Activated naive CD8-positive, alpha-beta T cell (primary cell): Measurements from ENCODE around the gene XPR1.

ENCODE experiments used
- H3K27ac Mint-ChIP-seq: one replicate; pipeline ENCODE4 v1.8.0; 2021; ENCODE audit warnings: mixed read lengths
- H3K27me3 Mint-ChIP-seq: one replicate; pipeline ENCODE4 v1.8.0; 2021; ENCODE audit warnings: mixed read lengths
- H3K36me3 Mint-ChIP-seq: one replicate; pipeline ENCODE4 v1.8.0; 2021; ENCODE audit warnings: mixed read lengths
- H3K4me1 Mint-ChIP-seq: one replicate; pipeline ENCODE4 v1.8.0; 2021; ENCODE audit warnings: low read depth, mixed read lengths
- H3K4me3 Mint-ChIP-seq: one replicate; pipeline ENCODE4 v1.8.0; 2021; ENCODE audit warnings: mild to moderate bottlenecking, mixed read lengths
- H3K9me3 Mint-ChIP-seq: one replicate; pipeline ENCODE4 v1.8.0; 2021; ENCODE audit warnings: low read depth, mixed read lengths

XPR1 gene

DNA sequence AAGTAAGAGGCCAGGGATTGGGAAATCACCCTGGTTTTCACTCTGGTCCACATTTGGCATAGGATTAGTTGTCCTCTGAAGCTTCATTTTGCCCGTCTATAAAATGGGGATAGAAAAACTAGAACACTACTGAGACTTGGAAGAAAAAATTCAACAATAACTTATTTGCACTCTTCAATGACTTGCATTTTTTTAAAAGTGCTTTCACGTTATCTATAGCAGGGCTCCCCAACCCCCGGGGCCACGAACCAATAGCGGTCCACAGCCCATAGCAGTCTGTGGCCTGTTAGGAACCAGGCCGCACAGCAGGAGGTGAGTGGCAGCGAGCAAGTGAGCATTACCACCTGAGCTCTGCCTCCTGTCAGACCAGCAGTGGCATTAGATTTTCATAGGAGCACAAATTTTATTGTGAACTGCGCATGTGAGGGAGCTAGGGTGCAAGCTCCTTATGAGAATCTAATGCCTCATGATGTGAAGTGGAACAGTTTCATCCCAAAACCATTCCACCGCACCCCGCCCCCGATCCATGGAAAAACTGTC is 283.7 kb downstream of the XPR1 start:
- H3K9me3 Mint-ChIP-seq, result no peaks in the 10 kb centered on the region

GRCh38 chr1:180916012-180916770 is 284.4 kb downstream of the XPR1 start:
- Mint-ChIP-seq H3K4me1 (peaks cover 5% of the 10 kb centered on the region), H3K27ac (no peak overlapping the region), H3K36me3 (no peaks in the 10 kb centered on the region), H3K9me3 (no peaks in the 10 kb centered on the region), H3K27me3 (peaks cover 18% of the 10 kb centered on the region), H3K4me3 (no peak overlapping the region)

More for the DNA sequence above, 283.7 kb downstream of the XPR1 start:
- Mint-ChIP-seq H3K27me3 (peaks cover 19% of the 10 kb centered on the region), H3K4me1 (peaks cover 5% of the 10 kb centered on the region), H3K4me3 (no peak overlapping the region), H3K27ac (no peak overlapping the region), H3K36me3 (no peaks in the 10 kb centered on the region)

DNA sequence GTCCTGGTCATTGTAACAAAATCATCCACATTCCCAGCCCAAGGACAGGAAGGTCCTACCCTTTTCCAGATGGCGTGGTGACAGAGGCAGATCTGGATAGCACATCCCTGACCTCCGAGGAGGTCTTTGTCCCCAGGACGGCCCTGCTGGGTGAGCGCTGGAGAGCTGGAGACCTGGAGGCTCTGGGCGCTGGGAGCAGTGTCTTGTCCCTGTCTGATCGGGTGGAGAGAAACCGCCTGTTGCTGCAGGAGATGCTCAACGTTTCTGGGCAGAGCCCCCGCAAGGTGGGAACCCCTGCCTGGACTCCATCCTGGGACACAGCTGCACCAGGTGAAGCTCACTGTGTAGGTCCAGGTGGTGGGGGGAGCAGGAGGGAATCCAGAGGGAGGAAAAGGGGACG is 284.9 kb downstream of the XPR1 start:
- peaks cover 5% of the 10 kb centered on the region for H3K4me1 Mint-ChIP-seq
- no peaks in the 10 kb centered on the region for H3K36me3 Mint-ChIP-seq
- no peaks in the 10 kb centered on the region for H3K9me3 Mint-ChIP-seq
- no peak overlapping the region for H3K4me3 Mint-ChIP-seq
- peaks cover 13% of the 10 kb centered on the region for H3K27me3 Mint-ChIP-seq
- no peak overlapping the region for H3K27ac Mint-ChIP-seq

GRCh38 chr1:180917306-180918065 is 285.7 kb downstream of the XPR1 start:
- no peaks in the 10 kb centered on the region for H3K9me3 Mint-ChIP-seq
- peaks cover 5% of the 10 kb centered on the region for H3K4me1 Mint-ChIP-seq
- H3K27me3 Mint-ChIP-seq, result peaks cover 13% of the 10 kb centered on the region
- H3K4me3 Mint-ChIP-seq, result no peak overlapping the region
- H3K36me3 Mint-ChIP-seq, result no peaks in the 10 kb centered on the region
- H3K27ac Mint-ChIP-seq, result no peak overlapping the region

DNA sequence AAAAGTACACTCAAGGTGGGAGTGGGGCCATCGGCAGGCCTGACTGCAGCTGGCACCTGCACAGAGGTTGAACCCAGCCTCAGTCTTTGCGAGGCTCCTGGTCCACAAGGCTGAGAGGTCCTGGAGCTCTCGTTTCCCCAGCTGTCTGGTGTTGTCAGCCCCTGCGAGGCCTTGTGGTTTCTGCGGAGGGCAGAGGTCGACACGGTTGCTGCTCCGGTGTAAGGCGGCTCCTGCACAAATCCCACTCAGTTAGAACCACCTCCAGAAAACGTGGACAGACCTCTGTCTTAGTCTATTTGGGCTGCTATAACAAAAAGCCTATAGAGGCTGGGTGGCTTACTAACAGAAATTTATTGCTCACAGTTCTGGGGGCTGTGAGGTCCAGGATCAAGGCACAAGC is 286.7 kb downstream of the XPR1 start:
- Mint-ChIP-seq H3K27me3 (peaks cover 11% of the 10 kb centered on the region), H3K27ac (no peak overlapping the region), H3K36me3 (no peaks in the 10 kb centered on the region), H3K4me3 (no peak overlapping the region), H3K4me1 (peaks cover 5% of the 10 kb centered on the region), H3K9me3 (no peaks in the 10 kb centered on the region)

GRCh38 chr1:180919183-180919700 is 287.4 kb downstream of the XPR1 start:
- H3K27ac Mint-ChIP-seq, result no peak overlapping the region
- no peaks in the 10 kb centered on the region for H3K4me1 Mint-ChIP-seq
- no peaks in the 10 kb centered on the region for H3K36me3 Mint-ChIP-seq
- H3K27me3 Mint-ChIP-seq, result peaks cover 5% of the 10 kb centered on the region
- H3K4me3 Mint-ChIP-seq, result no peak overlapping the region
- no peaks in the 10 kb centered on the region for H3K9me3 Mint-ChIP-seq

- Mint-ChIP-seq H3K36me3 (no peaks in the 10 kb centered on the region), H3K4me1 (no peaks in the 10 kb centered on the region), H3K9me3 (no peaks in the 10 kb centered on the region), H3K27ac (no peak overlapping the region), H3K4me3 (no peak overlapping the region), H3K27me3 (peaks cover 3% of the 10 kb centered on the region)
Measured at GRCh38 chr1:180920193-180920592, 288.4 kb downstream of the XPR1 start.

DNA sequence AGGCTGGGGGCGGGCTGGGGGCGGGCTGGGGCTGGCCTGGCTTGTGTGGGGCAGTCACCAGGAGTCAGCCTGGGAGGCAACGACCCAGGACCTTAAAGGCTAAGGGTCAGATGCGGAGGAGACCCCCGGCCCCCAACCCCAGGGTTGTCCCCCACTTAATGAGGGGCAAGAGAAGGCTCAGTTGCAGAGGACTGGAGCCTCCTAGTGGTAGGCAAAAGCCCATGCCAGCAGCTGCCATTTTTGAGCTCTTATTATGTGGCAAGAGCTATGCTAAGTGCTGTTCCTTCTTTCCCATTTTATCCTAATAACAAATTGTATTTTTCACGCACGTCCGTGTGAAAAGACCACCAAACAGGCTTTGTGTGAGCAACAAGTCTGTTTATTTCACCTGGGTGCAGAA is 288.9 kb downstream of the XPR1 start:
- H3K27ac Mint-ChIP-seq, result no peak overlapping the region
- no peaks in the 10 kb centered on the region for H3K4me1 Mint-ChIP-seq
- H3K36me3 Mint-ChIP-seq, result no peaks in the 10 kb centered on the region
- no peaks in the 10 kb centered on the region for H3K27me3 Mint-ChIP-seq
- no peaks in the 10 kb centered on the region for H3K9me3 Mint-ChIP-seq
- no peak overlapping the region for H3K4me3 Mint-ChIP-seq

DNA sequence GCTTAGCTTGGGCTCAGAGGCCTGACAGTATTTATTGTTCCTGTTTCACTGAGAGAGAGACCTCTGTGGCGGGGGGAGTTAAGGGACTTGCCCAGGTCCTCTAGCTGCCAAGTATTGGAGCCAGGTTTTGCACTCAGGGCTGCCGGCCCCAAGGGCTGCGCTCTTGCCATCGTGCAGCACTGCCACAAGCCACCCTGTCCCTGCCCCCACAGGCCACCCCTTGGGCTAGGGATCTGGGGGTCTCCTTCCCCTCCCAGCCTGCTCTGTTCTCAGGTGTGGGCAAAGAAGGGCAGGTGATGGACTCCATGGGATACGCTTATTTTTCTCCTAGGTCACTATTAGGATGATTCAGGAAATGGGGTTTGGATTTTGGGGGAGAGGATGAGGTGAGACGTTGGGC is 289.6 kb downstream of the XPR1 start:
- Mint-ChIP-seq H3K4me1 (peaks cover 2% of the 10 kb centered on the region), H3K27me3 (no peaks in the 10 kb centered on the region)

DNA sequence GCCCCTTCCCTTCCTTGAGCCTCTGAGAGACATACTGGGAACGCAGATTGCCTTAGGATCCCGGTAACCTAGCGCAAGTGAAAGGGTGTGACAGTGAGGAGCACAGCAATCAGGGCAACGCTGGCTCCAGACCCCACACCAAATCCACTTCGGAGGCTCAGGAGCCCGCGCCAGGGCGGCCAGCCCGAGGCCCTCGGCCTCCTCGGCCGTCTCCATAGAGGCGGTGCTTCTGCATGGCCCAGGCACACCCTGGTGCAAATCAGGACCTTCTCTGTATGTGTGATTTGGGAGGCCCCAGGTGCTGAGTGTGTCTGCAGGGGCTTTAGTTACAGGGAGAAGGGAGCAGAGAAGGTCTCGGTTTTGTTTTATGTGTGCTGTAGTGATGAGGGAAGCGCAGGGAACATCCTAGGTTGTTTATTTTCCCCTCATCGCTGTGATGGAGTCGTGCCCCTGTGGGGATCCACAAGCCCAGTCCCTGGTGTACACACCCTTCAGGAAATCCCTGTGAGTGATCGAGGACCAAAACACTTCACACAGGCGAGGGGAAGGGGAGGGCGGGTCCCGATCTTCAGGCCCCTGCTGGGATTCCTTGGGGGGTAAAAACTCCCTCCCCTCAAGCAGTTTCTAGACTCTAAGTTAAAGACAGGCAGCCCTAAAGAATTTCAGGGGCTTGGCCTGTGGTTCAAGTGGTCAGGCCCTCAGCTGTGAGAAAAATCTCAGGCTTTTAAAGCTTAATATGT is 290.2 kb downstream of the XPR1 start:
- Mint-ChIP-seq H3K27ac (no peak overlapping the region), H3K27me3 (no peaks in the 10 kb centered on the region), H3K4me3 (no peak overlapping the region), H3K9me3 (no peaks in the 10 kb centered on the region), H3K36me3 (no peaks in the 10 kb centered on the region), H3K4me1 (peaks cover 5% of the 10 kb centered on the region)

More for the DNA sequence above, 289.6 kb downstream of the XPR1 start:
- H3K9me3 Mint-ChIP-seq, result no peaks in the 10 kb centered on the region
- H3K27ac Mint-ChIP-seq, result no peak overlapping the region
- no peak overlapping the region for H3K4me3 Mint-ChIP-seq
- H3K36me3 Mint-ChIP-seq, result no peaks in the 10 kb centered on the region

DNA sequence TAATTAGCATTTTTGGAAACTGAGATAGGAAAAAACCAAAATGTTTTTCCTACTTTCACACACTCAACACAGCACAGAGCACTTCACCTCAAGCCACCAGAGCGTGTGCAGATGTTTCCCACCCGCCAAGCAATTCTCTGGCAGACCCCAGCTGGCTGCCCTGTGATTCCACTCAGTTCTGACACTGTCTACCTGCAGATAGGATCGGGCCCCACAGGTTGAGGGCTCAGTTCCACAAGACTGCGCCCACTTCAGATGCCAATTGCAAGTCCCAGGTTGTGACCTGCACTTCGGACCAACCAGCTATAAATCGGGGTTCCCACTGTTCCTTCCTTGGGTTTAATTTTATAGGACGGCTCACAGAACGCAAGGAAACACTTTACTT is 290.8 kb downstream of the XPR1 start:
- Mint-ChIP-seq H3K27ac (no peak overlapping the region), H3K27me3 (no peaks in the 10 kb centered on the region), H3K4me1 (peaks cover 5% of the 10 kb centered on the region), H3K9me3 (no peaks in the 10 kb centered on the region), H3K4me3 (no peak overlapping the region), H3K36me3 (no peaks in the 10 kb centered on the region)

DNA sequence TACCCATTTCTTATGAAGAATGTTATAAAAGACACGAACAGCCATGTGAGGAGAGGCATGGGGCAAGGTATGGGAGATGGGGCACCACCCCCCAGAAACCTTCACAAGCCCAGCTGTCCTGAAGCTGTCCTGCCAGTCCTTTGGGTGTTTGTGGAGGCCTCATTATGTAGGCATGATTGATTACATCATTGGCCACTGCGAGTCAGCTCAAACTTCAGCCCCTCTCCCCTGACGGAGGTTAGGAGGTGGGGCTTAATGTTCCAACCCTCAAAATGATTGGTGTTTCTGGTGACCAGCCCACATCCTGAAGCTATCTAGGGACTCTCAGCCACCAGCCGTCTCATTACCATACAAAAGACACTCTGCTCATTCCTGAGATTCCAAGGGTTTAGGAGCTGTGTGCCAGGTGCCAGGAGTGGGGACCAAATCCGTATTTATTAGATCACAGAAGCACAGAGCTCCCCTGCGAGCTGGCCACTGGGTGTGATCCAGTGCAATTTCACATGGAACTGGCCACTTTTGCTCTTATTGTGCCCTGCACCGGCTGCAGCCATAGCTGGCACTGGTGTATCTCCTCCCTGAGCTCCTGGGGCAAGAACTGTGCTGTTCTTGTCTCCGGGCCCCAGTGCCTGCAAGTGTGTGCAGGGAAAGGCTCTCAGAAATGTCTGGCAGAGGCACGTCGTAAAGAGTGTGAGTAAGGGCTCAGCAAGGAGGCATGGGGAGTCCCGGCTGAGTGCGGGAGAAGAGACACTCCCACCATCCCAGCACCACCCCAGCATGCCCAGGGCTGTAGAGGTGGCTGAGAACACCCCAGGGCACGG is 291.4 kb downstream of the XPR1 start:
- Mint-ChIP-seq H3K27me3 (no peaks in the 10 kb centered on the region), H3K36me3 (no peaks in the 10 kb centered on the region), H3K9me3 (no peaks in the 10 kb centered on the region), H3K27ac (no peak overlapping the region), H3K4me3 (no peak overlapping the region), H3K4me1 (peaks cover 5% of the 10 kb centered on the region)

DNA sequence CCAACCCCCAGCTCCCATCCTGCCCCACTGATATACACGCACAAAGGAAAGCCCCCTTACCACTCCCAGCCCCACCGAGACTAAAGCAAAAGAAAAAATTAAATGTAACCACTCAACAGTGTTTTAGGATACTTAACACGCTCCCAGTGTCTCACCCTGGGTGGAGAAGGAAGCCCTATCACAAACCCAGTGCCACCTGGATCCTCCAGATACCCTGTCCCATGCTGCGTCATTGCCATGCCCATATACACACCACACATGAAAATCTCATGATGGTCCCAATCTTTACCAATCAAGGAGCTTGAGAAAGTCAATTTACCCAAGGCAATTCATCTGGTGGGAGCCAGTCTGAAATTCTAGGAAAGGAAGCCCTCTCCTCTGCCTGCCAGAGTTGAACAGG is 292.1 kb downstream of the XPR1 start:
- Mint-ChIP-seq H3K4me3 (no peak overlapping the region), H3K4me1 (peaks cover 5% of the 10 kb centered on the region), H3K27me3 (no peaks in the 10 kb centered on the region), H3K27ac (no peak overlapping the region), H3K9me3 (no peaks in the 10 kb centered on the region), H3K36me3 (no peaks in the 10 kb centered on the region)

DNA sequence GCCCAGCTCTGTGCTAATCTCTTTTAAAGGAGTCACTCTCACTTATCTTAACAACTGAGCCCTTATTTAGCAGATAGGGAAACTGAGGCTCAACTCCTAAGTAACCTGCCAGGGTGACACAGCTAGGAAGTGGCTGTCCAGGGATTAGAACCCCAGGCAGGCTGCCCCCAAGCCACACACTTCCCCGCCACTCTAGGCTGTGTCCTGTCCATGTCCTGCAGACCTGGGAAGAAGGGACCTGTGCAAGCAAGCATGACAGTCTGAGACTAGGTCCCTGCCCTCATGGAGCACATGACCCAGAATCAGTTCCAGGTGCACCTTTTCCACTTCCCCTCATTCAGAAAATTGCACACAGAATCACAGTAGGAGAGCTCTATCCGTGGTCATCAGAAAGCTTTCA is 293.1 kb downstream of the XPR1 start:
- H3K9me3 Mint-ChIP-seq, result no peaks in the 10 kb centered on the region
- peaks cover 5% of the 10 kb centered on the region for H3K4me1 Mint-ChIP-seq
- H3K27me3 Mint-ChIP-seq, result no peaks in the 10 kb centered on the region
- no peaks in the 10 kb centered on the region for H3K36me3 Mint-ChIP-seq
- H3K27ac Mint-ChIP-seq, result no peak overlapping the region
- no peak overlapping the region for H3K4me3 Mint-ChIP-seq
